ENCODE data around the gene CHST9.

DNA sequence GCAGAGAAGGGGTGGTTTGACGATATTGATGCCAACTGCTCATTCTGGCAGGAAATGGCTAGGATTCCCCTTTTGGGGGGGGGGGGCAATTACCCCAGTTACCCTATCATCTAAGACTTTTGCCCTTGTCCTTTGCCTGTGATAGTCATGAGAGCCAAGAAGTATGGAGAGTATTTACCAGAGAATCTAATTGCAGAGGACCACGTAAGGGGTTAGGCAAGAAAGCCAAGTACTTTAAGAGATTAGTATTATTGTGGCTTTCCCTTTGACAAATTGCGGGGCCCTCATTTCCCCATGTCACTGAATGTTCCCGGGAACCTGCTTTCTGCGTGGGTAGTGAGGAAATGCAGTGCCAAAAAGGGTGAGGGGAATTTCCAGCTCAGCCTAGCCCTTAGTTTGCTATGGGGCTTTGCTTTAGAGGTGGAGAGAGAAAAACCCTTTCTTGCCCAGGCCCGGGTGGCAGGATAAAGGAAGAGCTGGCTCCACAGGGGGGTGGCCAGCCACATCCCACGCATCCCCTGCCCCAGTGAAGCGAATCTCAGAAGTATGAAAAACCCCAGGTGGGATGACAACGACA lies 321.1 kb downstream of the CHST9 start:
- TF ChIP-seq POLR2AphosphoS5 (IDR thresholded peaks at IDR 0.05): no peak
- TF ChIP-seq POLR2A (IDR thresholded peaks at IDR 0.05): no peak

Measured in prostate gland (tissue), 1 donor.